ENCODE results near the gene FARP2. TPM values are rescaled to one million over a fixed set of nuclear protein-coding genes. Genes with fewer than 3 reads are reported as not detected.

The FARP2 gene
- total and polyA plus RNA-seq, 9 donors, result 27.2 to 46.1 (median 33.6) TPM

DNA sequence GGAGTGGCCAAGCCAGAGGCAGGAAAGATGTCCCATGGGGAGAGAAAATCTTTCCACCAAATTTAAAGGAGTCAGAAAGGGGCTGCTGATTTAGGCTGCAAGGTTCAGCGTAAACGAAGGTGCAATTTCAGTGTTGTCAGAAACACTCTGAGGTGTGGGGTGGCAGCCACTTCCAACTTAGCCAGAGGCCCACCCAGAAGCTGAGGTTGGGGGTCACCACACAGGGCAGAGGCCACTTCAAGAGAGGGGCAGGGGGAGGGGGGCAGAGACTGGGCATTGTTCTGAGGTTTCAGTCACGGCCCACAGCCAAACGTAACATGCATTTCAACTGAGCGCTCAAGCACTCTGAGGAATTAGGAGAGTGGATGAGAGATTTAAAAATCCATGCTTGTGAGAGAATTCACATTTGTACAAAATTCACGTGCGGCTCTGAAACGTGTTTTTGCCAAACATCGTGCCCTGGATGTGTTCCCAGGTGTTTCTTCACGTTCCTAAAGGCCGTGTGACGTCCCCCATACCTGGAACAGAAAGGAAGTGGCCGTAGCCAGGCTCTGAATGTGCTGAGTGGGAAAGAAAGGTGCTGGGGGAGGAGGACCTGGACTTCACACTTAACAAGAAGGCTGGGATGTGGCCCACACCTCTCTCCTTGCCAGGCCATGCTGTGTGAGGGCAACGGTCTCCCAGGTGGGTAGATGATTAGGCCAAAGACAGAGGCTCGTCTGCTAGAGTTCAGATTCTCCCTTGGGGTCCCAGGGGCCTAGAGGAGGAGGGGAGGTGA lies 182.9 kb downstream of the FARP2 start:
- Histone ChIP-seq H3K27ac (ENCODE audit: low read length) (no peak overlapping the region), H3K9me3 (replicated peaks; ENCODE audit: control insufficient read depth, low read depth, low read length) (no peaks in the 10 kb centered on the region), H3K4me3 (ENCODE audit: low read length) (no peak overlapping the region), H3K36me3 (ENCODE audit: control insufficient read depth, insufficient read depth, low read length) (no peaks in the 10 kb centered on the region), H3K27me3 (ENCODE audit: control insufficient read depth, insufficient read depth, low read length) (peaks cover 21% of the 10 kb centered on the region), H3K4me1 (ENCODE audit: control insufficient read depth, insufficient read depth, low read length) (peaks cover 23% of the 10 kb centered on the region)
- no peak for DNase-seq
- 65% methylated on average over 6 of the region's 15 CpGs for WGBS (ENCODE audit: insufficient coverage)

DNA sequence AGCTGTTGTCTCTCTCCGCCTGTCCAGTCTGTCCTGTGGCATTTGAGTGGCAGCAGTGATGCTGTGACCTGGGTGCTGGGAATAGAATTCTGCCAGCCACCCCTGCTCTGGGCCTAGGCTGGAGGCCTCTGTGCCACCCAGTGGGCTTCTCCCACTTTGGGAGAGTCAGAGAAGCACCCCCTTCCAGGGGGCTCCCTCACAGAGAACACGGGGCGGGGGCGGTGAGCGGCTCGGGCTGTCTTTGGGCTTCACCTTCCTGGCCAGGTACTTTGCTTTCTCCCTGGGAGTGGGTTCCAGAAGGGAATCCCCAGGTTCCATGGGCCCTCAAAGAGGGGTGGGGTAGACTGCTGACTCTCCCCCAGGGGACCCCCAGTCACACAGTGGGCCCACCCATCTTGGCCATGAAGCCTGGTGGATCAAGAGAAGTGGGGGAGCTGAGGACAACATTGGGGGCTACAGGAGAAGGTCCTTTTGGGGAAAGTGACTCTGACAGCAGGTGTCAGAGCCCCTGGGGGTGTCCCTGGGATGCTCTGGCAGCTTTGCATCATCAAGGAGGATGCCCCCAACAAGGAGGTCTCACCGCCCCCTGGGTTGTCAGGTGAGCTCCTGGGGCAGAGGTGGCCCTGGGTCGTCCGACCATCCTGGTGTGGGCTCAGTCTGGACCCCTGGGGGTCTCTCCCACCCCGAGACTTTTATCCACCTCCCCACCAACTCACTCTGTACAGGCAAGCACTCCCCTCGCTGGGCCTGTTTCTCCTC lies 183.7 kb downstream of the FARP2 start:
- Histone ChIP-seq H3K36me3 (ENCODE audit: control insufficient read depth, insufficient read depth, low read length) (no peaks in the 10 kb centered on the region), H3K27me3 (ENCODE audit: control insufficient read depth, insufficient read depth, low read length) (peaks cover 21% of the 10 kb centered on the region), H3K4me1 (ENCODE audit: control insufficient read depth, insufficient read depth, low read length) (peaks cover 23% of the 10 kb centered on the region), H3K9me3 (replicated peaks; ENCODE audit: control insufficient read depth, low read depth, low read length) (peaks cover 2% of the 10 kb centered on the region), H3K4me3 (ENCODE audit: low read length) (no peak overlapping the region), H3K27ac (ENCODE audit: low read length) (no peak overlapping the region)
- WGBS (ENCODE audit: insufficient coverage), result 100% methylated on average over 2 of the region's 11 CpGs
- DNase-seq, result no peak

- Histone ChIP-seq H3K4me1 (ENCODE audit: control insufficient read depth, insufficient read depth, low read length) (peaks cover 24% of the 10 kb centered on the region), H3K36me3 (ENCODE audit: control insufficient read depth, insufficient read depth, low read length) (no peaks in the 10 kb centered on the region), H3K4me3 (ENCODE audit: low read length) (peak overlapping the region; percentile 34), H3K27me3 (ENCODE audit: control insufficient read depth, insufficient read depth, low read length) (peaks cover 21% of the 10 kb centered on the region), H3K9me3 (replicated peaks; ENCODE audit: control insufficient read depth, low read depth, low read length) (peaks cover 2% of the 10 kb centered on the region), H3K27ac (ENCODE audit: low read length) (peak overlapping the region; percentile 42)
- 48% methylated on average over 7 of the region's 10 CpGs for WGBS (ENCODE audit: insufficient coverage)
- DNase-seq, result no peak
Measured at GRCh38 chr2:241540401-241540770, 184.3 kb downstream of the FARP2 start.

DNA sequence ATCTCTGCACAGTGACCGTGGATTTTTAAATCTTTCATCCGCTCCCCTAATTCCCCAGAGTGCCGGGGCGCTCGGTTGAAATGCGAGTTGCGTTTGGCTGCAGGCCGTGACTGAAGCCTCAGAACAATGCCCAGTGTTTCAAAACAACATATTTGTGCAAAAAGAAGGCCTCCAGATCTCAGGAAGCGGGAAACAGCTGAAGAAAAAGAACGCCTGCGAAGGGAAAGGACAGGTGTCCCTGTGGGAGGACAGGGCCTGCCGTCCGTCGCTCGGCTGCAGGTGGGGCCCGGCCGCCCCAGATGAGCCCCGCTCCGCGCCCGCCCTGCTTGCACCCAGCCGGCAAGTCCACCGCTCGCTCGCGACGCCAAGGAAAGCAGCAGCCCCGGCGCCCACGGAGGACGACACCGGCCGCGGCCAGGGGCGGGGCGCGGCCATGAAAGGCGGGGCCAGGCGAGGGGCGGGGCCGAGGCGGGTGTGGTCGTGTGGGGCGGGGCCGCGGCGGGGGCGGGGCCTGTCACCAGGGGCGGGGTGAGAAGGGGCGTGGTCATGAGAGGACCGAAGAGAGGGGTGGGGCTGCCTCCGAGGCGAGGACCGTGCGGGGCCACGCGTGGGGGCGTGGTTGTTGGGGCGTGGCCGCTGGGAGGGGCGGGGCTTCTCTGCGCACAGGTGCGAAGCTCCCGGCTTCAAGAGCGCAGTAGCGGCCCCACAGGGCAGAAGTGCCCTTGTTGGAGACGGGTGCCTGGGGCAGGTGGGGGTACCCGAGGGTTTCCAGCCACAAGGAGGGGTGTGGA lies 184.9 kb downstream of the FARP2 start:
- H3K27ac ChIP-seq (ENCODE audit: low read length), result peak overlapping the region; percentile 42
- 2% methylated on average over 46 of the region's 68 CpGs for WGBS (ENCODE audit: insufficient coverage)
- DNase-seq, result peak; percentile 53

DNA sequence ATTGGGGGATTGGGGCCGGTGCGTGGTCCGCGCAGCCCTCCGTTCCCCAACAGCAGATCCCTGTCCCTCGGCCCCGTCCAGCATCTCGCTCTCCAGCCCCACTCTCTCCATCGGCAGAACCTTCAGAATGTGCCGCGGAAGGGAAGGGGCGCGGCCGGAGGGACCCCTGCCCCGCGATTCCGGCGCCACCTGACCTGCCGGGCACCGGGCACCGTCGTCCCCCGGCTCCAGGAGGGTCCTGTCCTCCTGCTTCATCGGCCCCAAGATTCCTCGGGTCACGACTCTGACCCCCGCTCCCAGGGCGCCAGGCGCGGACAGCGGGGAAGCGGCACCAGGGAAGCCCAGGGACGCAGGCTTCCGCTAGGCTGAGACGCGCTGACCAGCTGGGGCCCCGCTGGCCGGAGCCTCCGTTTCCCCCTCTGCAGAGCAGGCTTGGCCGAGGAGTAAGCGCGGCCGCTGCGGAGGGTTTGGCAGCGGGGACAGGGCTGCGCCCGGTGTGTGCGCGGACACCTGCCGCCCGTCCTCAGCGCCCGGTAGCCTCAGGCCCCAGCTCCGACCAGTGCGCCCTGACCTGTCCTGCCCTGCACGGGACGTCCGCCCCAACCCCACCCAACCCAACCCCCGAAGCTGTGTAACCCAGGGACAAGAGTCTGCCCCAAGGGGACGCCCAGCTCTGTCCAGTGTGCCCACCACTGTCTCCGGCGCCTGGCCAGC lies 185.6 kb downstream of the FARP2 start:
- Histone ChIP-seq H3K27ac (ENCODE audit: low read length) (no peak overlapping the region), H3K9me3 (replicated peaks; ENCODE audit: control insufficient read depth, low read depth, low read length) (peaks cover 2% of the 10 kb centered on the region), H3K27me3 (ENCODE audit: control insufficient read depth, insufficient read depth, low read length) (peaks cover 21% of the 10 kb centered on the region), H3K4me1 (ENCODE audit: control insufficient read depth, insufficient read depth, low read length) (peaks cover 36% of the 10 kb centered on the region), H3K4me3 (ENCODE audit: low read length) (peak overlapping the region; percentile 13), H3K36me3 (ENCODE audit: control insufficient read depth, insufficient read depth, low read length) (no peaks in the 10 kb centered on the region)
- 9% methylated on average over 48 of the region's 62 CpGs for WGBS (ENCODE audit: insufficient coverage)
- no peak for DNase-seq

More for the DNA sequence above, 184.9 kb downstream of the FARP2 start:
- Histone ChIP-seq H3K27me3 (ENCODE audit: control insufficient read depth, insufficient read depth, low read length) (peaks cover 21% of the 10 kb centered on the region), H3K9me3 (replicated peaks; ENCODE audit: control insufficient read depth, low read depth, low read length) (peaks cover 2% of the 10 kb centered on the region), H3K4me3 (ENCODE audit: low read length) (peak overlapping the region; percentile 34), H3K4me1 (ENCODE audit: control insufficient read depth, insufficient read depth, low read length) (peaks cover 29% of the 10 kb centered on the region), H3K36me3 (ENCODE audit: control insufficient read depth, insufficient read depth, low read length) (no peaks in the 10 kb centered on the region)

DNA sequence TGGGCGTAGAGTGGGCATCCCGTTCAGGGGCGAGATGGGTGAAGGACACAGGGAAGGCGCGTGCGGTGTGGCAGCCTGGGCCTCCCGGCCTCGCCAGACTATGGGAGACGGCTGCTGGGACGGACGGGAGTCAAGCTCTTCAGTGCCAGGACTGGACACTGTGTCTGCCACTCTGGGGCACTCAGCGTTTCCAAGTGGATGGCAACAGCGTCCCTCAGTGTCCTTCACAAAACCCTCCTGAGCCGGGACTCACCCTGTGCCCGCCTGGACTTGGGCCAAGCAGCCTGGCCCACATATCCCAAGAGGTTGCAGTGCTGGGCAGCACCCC lies 186.2 kb downstream of the FARP2 start:
- Histone ChIP-seq H3K27ac (ENCODE audit: low read length) (no peak overlapping the region), H3K4me1 (ENCODE audit: control insufficient read depth, insufficient read depth, low read length) (peaks cover 41% of the 10 kb centered on the region), H3K36me3 (ENCODE audit: control insufficient read depth, insufficient read depth, low read length) (no peaks in the 10 kb centered on the region), H3K27me3 (ENCODE audit: control insufficient read depth, insufficient read depth, low read length) (peaks cover 21% of the 10 kb centered on the region), H3K4me3 (ENCODE audit: low read length) (no peak overlapping the region), H3K9me3 (replicated peaks; ENCODE audit: control insufficient read depth, low read depth, low read length) (peaks cover 2% of the 10 kb centered on the region)
- no peak for DNase-seq
- WGBS (ENCODE audit: insufficient coverage), result 78% methylated on average over 13 of the region's 15 CpGs

Other genes with a start within 250 kb of the FARP2 start
- 2.2 TPM for gene PASK, start 206.8 kb upstream of the FARP2 start, total RNA-seq
- 1 to 10 TPM; 5.1 to 8.6 (median 6.9) TPM for gene PASK, start 206.8 kb upstream of the FARP2 start, polyA plus RNA-seq (ENCODE audit: insufficient read depth in 1 of 8, insufficient read length in 8 of 8, low replicate concordance in 1 of 8)
- gene PPP1R7, start 205.8 kb upstream of the FARP2 start, total RNA-seq, result 46.8 TPM
- 10 to 100 TPM; 74.4 to 92.0 (median 80.1) TPM for gene PPP1R7, start 205.8 kb upstream of the FARP2 start, polyA plus RNA-seq (ENCODE audit: insufficient read depth in 1 of 8, insufficient read length in 8 of 8, low replicate concordance in 1 of 8)
- 0.35 TPM for gene ANO7, start 167.6 kb upstream of the FARP2 start, total RNA-seq
- 1 to 10 TPM in 7 of 8 donors, under 1 TPM in 1; 0.50 to 2.0 (median 1.1) TPM for gene ANO7, start 167.6 kb upstream of the FARP2 start, polyA plus RNA-seq (ENCODE audit: insufficient read depth in 1 of 8, insufficient read length in 8 of 8, low replicate concordance in 1 of 8)
- gene HDLBP, start 40.6 kb upstream of the FARP2 start, total RNA-seq, result 332 TPM
- 100 to 1,000 TPM; 331 to 470 (median 405) TPM for gene HDLBP, start 40.6 kb upstream of the FARP2 start, polyA plus RNA-seq (ENCODE audit: insufficient read depth in 1 of 8, insufficient read length in 8 of 8, low replicate concordance in 1 of 8)
- 248 TPM for gene SEPTIN2, start 40.4 kb upstream of the FARP2 start, total RNA-seq
- 100 to 1,000 TPM; 258 to 446 (median 290) TPM for gene SEPTIN2, start 40.4 kb upstream of the FARP2 start, polyA plus RNA-seq (ENCODE audit: insufficient read depth in 1 of 8, insufficient read length in 8 of 8, low replicate concordance in 1 of 8)
- gene STK25, start 152.3 kb downstream of the FARP2 start, total RNA-seq, result 207 TPM
- gene STK25, start 152.3 kb downstream of the FARP2 start, polyA plus RNA-seq (ENCODE audit: insufficient read depth in 1 of 8, insufficient read length in 8 of 8, low replicate concordance in 1 of 8), result 100 to 1,000 TPM; 225 to 364 (median 278) TPM
- gene BOK, start 202.5 kb downstream of the FARP2 start, total RNA-seq, result 35.3 TPM
- gene BOK, start 202.5 kb downstream of the FARP2 start, polyA plus RNA-seq (ENCODE audit: insufficient read depth in 1 of 8, insufficient read length in 8 of 8, low replicate concordance in 1 of 8), result 10 to 100 TPM; 50.7 to 60.4 (median 57.5) TPM